Lower lobe of right lung (tissue), 2 donors: Measurements from ENCODE around the gene BCL11A. TPM values are rescaled to one million over a fixed set of nuclear protein-coding genes. Genes with fewer than 3 reads are reported as not detected.

ENCODE experiments used
- ATAC-seq, 2 donors: fragments of 200-7000 bp; cut with Tn5 transposase; one replicate each; pipeline ENCODE4 v1.9.1; 2020 to 2022; ENCODE audit warnings: mild to moderate bottlenecking in 2 of 2, moderate library complexity in 2 of 2
- DNase-seq: peaks from one replicate; pipeline ENCODE4 v3.0.0-alpha.2; 2020
- H3K27ac ChIP-seq: fragments of 200-600 bp; one replicate; pipeline ENCODE4 v1.8.0; 2022
- H3K27me3 ChIP-seq: fragments of 200-600 bp; one replicate; pipeline ENCODE4 v1.8.0; 2022; ENCODE audit warnings: low read depth
- H3K36me3 ChIP-seq: fragments of 200-600 bp; one replicate; pipeline ENCODE4 v1.8.0; 2022; ENCODE audit warnings: mild to moderate bottlenecking
- H3K4me1 ChIP-seq: fragments of 200-600 bp; one replicate; pipeline ENCODE4 v1.8.0; 2022
- H3K4me3 ChIP-seq: fragments of 200-600 bp; one replicate; pipeline ENCODE4 v1.8.0; 2022; ENCODE audit warnings: mild to moderate bottlenecking
- H3K9me3 ChIP-seq: fragments of 200-600 bp; one replicate; pipeline ENCODE4 v1.8.0; 2022
- CTCF ChIP-seq: fragments of 200-600 bp; IDR thresholded peaks from one replicate; pipeline ENCODE4 v1.8.0; 2022; ENCODE audit warnings: antibody characterized with exemption, mild to moderate bottlenecking
- intact Hi-C: fragments of 100-400 bp; cut with DNase I; formaldehyde crosslinking; loops from one replicate; pipeline ENCODE4 v1.11.0; 2022
- total RNA-seq: library from RNA; stranded (reverse); fragmentation: NEBNext Ultra II Directional; extraction: Animal tissue kit (Norgen Biotek cat#: 25700); gene quantifications from one replicate; pipeline ENCODE4 v1.2.1, GENCODE V29; 2021
- donor health status: DM: no; HTN: yes; CAD: no; lungs with severe emphysema.

The BCL11A gene
- total RNA-seq, 1 donor from 2014 or later, result 9.7 TPM

GRCh38 chr2:60409531-60409871, 144.0 kb downstream of the BCL11A start:
- TF ChIP-seq CTCF, result no peak
- Histone ChIP-seq H3K4me3 (no peak overlapping the region), H3K27me3 (no peaks in the 10 kb centered on the region), H3K9me3 (no peaks in the 10 kb centered on the region), H3K27ac (no peak overlapping the region), H3K36me3 (no peaks in the 10 kb centered on the region), H3K4me1 (no peaks in the 10 kb centered on the region)
- no peak for DNase-seq
- no peak for ATAC-seq
- intact Hi-C loops, result no loop called here

GRCh38 chr2:60408811-60409530, 144.5 kb downstream of the BCL11A start:
- Histone ChIP-seq H3K27me3 (no peaks in the 10 kb centered on the region), H3K27ac (no peak overlapping the region), H3K4me1 (no peaks in the 10 kb centered on the region), H3K4me3 (no peak overlapping the region), H3K9me3 (no peaks in the 10 kb centered on the region), H3K36me3 (no peaks in the 10 kb centered on the region)
- intact Hi-C loops, result no loop called here
- TF ChIP-seq CTCF, result no peak
- DNase-seq (no peak), ATAC-seq (no peak)

GRCh38 chr2:60408207-60408606, 145.2 kb downstream of the BCL11A start:
- intact Hi-C loops, result no loop called here
- no peak overlapping the region for H3K4me3 ChIP-seq
- no peak overlapping the region for H3K27ac ChIP-seq
- DNase-seq, result no peak
- no peak for TF ChIP-seq CTCF
- no peaks in the 10 kb centered on the region for H3K36me3 ChIP-seq
- no peaks in the 10 kb centered on the region for H3K4me1 ChIP-seq
- H3K9me3 ChIP-seq, result no peaks in the 10 kb centered on the region
- H3K27me3 ChIP-seq, result no peaks in the 10 kb centered on the region
- no peak for ATAC-seq

- Histone ChIP-seq H3K4me1 (no peaks in the 10 kb centered on the region), H3K4me3 (no peak overlapping the region), H3K27me3 (no peaks in the 10 kb centered on the region), H3K27ac (no peak overlapping the region), H3K36me3 (no peaks in the 10 kb centered on the region), H3K9me3 (no peaks in the 10 kb centered on the region)
- intact Hi-C loops, result no loop called here
- DNase-seq (no peak), ATAC-seq (no peak)
- no peak for TF ChIP-seq CTCF
These were observed 146.1 kb downstream of the BCL11A start for GRCh38 chr2:60407398-60407797.

GRCh38 chr2:60406192-60406591, 147.3 kb downstream of the BCL11A start:
- Histone ChIP-seq H3K4me1 (no peaks in the 10 kb centered on the region), H3K27me3 (no peaks in the 10 kb centered on the region), H3K27ac (no peak overlapping the region), H3K9me3 (no peaks in the 10 kb centered on the region), H3K36me3 (no peaks in the 10 kb centered on the region), H3K4me3 (no peak overlapping the region)
- DNase-seq, result no peak
- no peak for ATAC-seq
- no peak for TF ChIP-seq CTCF
- intact Hi-C loops, result no loop called here
